Upper lobe of left lung (tissue), 6 donors: ENCODE results near the gene RAB3GAP2. TPM values are rescaled to one million over a fixed set of nuclear protein-coding genes. Genes with fewer than 3 reads are reported as not detected.
A peak's percentile ranks its signal among the peaks of the same experiment; 100 is the strongest.

Experiments
- ATAC-seq, 2 donors: fragments of 200-7000 bp; cut with Tn5 transposase; one replicate each; pipeline ENCODE4 v1.9.1; 2022; ENCODE audit warnings: mild to moderate bottlenecking in 2 of 2, moderate library complexity in 2 of 2; ENCODE audit not compliant: low FRiP score in 2 of 2
- DNase-seq, 2 donors: peaks; one replicate each; pipeline ENCODE4 v3.0.0-alpha.2; 2019 to 2020
- H3K27ac ChIP-seq, 4 donors: fragments of 200-600 bp; sonication (generic); one replicate each; pipeline ENCODE4 v1.5.1; 2016 to 2019
- H3K27me3 ChIP-seq, 4 donors: fragments of 200-600 bp; sonication (generic); one replicate each; pipeline ENCODE4 v1.5.1; 2017 to 2019
- H3K36me3 ChIP-seq, 4 donors: fragments of 200-600 bp; sonication (generic); one replicate each; pipeline ENCODE4 v1.5.1; 2016 to 2019
- H3K4me1 ChIP-seq, 4 donors: fragments of 200-600 bp; sonication (generic); one replicate each; pipeline ENCODE4 v1.5.1; 2018 to 2019
- H3K4me3 ChIP-seq, 4 donors: fragments of 200-600 bp; sonication (generic); one replicate each; pipeline ENCODE4 v1.5.1; 2017 to 2019; ENCODE audit warnings: mild to moderate bottlenecking in 2 of 4, moderate library complexity in 1 of 4
- H3K9me3 ChIP-seq, 4 donors: fragments of 200-600 bp; sonication (generic); one replicate each; pipeline ENCODE4 v1.5.1; 2018 to 2019
- EP300 ChIP-seq, 4 donors: sonication (generic); formaldehyde crosslinking; IDR thresholded peaks; one replicate each; pipeline ENCODE4 v1.5.1; 2017; ENCODE audit warnings: antibody characterized with exemption in 4 of 4, control low read depth in 2 of 4
- POLR2A ChIP-seq, 4 donors: fragments of 450-650 bp; IDR thresholded peaks; one replicate each; pipeline ENCODE4 v1.5.1; 2016 to 2017; ENCODE audit warnings: antibody characterized with exemption in 4 of 4, mild to moderate bottlenecking in 2 of 4
- POLR2AphosphoS5 ChIP-seq, 2 donors: sonication (generic); formaldehyde crosslinking; IDR thresholded peaks; one replicate each; pipeline ENCODE4 v1.5.1; 2017; ENCODE audit warnings: antibody characterized with exemption in 2 of 2
- WGBS, 2 donors: methylation state at CpG; one replicate each; pipeline ENCODE4 v1.1.5; 2017 to 2018; 5-methylcytosine and 5-hydroxymethylcytosine counted together
- total RNA-seq, 6 donors: library from RNA; depleted of rRNA in 4 of 6; stranded (reverse); fragments of >200 nt in 4 of 6; gene quantifications; one replicate each; pipeline versions ENCODE4 v1.1.0 to v1.2.1, GENCODE V29; 2016 to 2021
- TF ChIP-seq, protein P1 (sequence below), 6 experiments: fragments of 450-650 bp in 4 of 6; fragments of 200-600 bp in 2 of 6; sonication (generic) in 2 of 6; IDR thresholded peaks; one replicate each; pipeline ENCODE4 v1.5.1; 2016 to 2019; ENCODE audit warnings: antibody characterized with exemption in 6 of 6
- donor health status: DM: no; HTN: no; CAD: no; lungs with moderate emphysema.
- donor health status: DM: no; HTN: yes; CAD: no; lungs with severe emphysema.

The RAB3GAP2 gene, protein sequence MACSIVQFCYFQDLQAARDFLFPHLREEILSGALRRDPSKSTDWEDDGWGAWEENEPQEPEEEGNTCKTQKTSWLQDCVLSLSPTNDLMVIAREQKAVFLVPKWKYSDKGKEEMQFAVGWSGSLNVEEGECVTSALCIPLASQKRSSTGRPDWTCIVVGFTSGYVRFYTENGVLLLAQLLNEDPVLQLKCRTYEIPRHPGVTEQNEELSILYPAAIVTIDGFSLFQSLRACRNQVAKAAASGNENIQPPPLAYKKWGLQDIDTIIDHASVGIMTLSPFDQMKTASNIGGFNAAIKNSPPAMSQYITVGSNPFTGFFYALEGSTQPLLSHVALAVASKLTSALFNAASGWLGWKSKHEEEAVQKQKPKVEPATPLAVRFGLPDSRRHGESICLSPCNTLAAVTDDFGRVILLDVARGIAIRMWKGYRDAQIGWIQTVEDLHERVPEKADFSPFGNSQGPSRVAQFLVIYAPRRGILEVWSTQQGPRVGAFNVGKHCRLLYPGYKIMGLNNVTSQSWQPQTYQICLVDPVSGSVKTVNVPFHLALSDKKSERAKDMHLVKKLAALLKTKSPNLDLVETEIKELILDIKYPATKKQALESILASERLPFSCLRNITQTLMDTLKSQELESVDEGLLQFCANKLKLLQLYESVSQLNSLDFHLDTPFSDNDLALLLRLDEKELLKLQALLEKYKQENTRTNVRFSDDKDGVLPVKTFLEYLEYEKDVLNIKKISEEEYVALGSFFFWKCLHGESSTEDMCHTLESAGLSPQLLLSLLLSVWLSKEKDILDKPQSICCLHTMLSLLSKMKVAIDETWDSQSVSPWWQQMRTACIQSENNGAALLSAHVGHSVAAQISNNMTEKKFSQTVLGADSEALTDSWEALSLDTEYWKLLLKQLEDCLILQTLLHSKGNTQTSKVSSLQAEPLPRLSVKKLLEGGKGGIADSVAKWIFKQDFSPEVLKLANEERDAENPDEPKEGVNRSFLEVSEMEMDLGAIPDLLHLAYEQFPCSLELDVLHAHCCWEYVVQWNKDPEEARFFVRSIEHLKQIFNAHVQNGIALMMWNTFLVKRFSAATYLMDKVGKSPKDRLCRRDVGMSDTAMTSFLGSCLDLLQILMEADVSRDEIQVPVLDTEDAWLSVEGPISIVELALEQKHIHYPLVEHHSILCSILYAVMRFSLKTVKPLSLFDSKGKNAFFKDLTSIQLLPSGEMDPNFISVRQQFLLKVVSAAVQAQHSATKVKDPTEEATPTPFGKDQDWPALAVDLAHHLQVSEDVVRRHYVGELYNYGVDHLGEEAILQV (N-terminal part only)
- total RNA-seq: 10 to 100 TPM in 5 of 6 donors, 1 to 10 TPM in 1; 9.1 to 35.8 (median 27.1) TPM

DNA sequence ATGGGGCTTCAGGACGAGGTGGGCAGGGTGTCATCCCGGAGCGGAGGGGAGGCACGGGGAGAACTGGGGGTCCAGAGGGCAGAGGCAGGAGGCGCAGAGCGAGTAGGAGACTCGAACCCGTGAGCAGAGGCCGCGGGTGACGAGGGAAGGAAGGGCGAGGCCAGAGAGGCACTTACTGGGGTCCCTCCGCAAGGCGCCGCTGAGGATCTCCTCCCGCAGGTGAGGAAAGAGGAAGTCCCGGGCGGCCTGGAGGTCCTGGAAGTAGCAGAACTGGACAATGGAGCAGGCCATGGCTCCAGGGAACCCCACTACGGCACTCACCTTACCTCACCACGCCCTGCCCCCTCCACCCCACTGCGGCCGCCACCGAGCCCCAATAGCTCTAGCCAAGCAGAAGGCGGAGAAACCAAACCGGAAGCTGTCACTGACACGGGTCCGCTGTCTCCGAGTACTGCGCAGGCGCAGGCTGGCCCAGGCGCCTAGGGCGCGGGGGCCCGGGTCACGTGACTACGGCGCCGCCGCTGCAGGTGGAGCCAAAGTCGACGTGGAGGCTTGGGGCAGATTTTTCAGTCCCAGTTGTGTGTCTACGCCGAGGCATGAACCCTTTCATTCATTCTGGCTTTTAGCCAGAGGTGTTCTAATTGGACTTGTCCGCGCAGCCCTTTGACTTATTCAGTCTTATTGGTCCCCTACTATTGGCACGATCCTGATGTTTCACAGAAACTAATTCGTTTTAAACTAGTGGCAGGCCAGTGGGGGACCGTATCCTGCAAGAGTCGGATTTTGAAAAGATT is at the start of gene RAB3GAP2:
TSS of gene RAB3GAP2 (minus strand) at position 407 of the 794 bp plus-strand sequence. CDS start at position 291, 116 bp downstream.
- peak in 3 of 4 donors; percentile 61 to 81 (median 75) for TF ChIP-seq POLR2A (IDR thresholded peaks at IDR 0.05)
- peak in 1 of 4 donors; percentile 33 for TF ChIP-seq EP300 (IDR thresholded peaks at IDR 0.05)
- TF ChIP-seq, protein P1, sequence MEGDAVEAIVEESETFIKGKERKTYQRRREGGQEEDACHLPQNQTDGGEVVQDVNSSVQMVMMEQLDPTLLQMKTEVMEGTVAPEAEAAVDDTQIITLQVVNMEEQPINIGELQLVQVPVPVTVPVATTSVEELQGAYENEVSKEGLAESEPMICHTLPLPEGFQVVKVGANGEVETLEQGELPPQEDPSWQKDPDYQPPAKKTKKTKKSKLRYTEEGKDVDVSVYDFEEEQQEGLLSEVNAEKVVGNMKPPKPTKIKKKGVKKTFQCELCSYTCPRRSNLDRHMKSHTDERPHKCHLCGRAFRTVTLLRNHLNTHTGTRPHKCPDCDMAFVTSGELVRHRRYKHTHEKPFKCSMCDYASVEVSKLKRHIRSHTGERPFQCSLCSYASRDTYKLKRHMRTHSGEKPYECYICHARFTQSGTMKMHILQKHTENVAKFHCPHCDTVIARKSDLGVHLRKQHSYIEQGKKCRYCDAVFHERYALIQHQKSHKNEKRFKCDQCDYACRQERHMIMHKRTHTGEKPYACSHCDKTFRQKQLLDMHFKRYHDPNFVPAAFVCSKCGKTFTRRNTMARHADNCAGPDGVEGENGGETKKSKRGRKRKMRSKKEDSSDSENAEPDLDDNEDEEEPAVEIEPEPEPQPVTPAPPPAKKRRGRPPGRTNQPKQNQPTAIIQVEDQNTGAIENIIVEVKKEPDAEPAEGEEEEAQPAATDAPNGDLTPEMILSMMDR (IDR thresholded peaks at IDR 0.05): peak in 1 of 6 experiments; percentile 18
- peak; percentile 79 to 87 for TF ChIP-seq POLR2AphosphoS5 (IDR thresholded peaks at IDR 0.05)
- peak; percentile 97 to 99 for ATAC-seq
- H3K36me3 ChIP-seq: peaks cover 0 to 6% (median 4%) of the 10 kb centered on the region in 4 donors
- peak; percentile 97 to 99 for DNase-seq
- no peaks in the 10 kb centered on the region for H3K27me3 ChIP-seq
- no peaks in the 10 kb centered on the region for H3K9me3 ChIP-seq
- WGBS, 2 donors: 0 to 1% methylated on average over 31 to 37 of the region's 49 CpGs
- H3K27ac ChIP-seq: peak within 1 kb of the TSS; percentile 88 to 94 (median 93)
- peaks cover 25 to 35% (median 28%) of the 10 kb centered on the region in 4 donors for H3K4me1 ChIP-seq
- peak within 1 kb of the TSS; percentile 61 to 95 (median 88) for H3K4me3 ChIP-seq

DNA sequence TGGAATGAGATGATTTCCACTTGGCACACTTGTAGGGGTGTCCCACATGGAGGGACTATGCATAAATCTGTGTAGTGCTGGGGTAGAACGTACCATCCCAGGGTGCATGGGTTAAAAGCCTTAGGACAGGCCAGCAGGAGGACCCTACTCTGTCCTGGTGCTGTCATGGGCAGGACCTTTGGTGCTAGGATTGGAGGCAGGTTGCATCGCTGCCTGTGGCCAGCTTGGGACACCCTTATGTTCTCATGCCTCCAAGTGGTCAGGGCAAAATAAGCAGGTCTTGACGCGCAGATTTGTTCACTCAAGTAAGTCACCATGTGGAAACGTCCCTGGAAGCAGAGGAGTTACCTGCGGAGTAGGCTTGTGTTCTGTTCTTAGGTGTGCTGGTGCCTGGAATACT is 49.5 kb upstream of the RAB3GAP2 start:
- DNase-seq: no peak
- TF ChIP-seq, protein P1 (IDR thresholded peaks at IDR 0.05): no peak
- TF ChIP-seq EP300 (IDR thresholded peaks at IDR 0.05): no peak
- TF ChIP-seq POLR2A (IDR thresholded peaks at IDR 0.05): no peak
- no peak for TF ChIP-seq POLR2AphosphoS5 (IDR thresholded peaks at IDR 0.05)
- WGBS, 2 donors: 78 to 88% methylated on average over 6 of the region's 6 CpGs
- Histone ChIP-seq H3K4me3 (no peak overlapping the region), H3K27ac (no peak overlapping the region), H3K27me3 (no peaks in the 10 kb centered on the region), H3K4me1 (no peaks in the 10 kb centered on the region), H3K36me3 (no peaks in the 10 kb centered on the region), H3K9me3 (no peaks in the 10 kb centered on the region)
- ATAC-seq: no peak

DNA sequence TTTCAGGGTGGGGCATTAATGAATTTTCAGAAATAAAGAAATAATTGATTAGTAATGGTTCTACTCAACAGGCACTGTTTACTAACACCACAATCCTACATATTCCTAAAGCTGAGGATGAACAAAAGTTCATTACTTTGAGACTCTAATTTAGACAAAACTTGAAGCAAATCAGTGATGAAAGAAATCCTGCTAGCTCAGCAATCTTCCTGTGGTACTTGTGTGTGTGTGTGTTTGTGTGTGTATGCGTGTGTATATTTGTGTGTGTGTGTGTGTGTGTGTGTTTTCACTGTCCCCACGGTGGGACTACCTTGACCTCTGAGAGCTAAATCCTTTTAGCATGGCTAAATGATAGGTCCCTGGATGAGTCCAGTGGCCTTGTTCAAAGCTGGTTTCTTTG is 48.5 kb upstream of the RAB3GAP2 start:
- Histone ChIP-seq H3K4me1 (no peaks in the 10 kb centered on the region), H3K4me3 (no peak overlapping the region), H3K9me3 (no peaks in the 10 kb centered on the region), H3K36me3 (no peaks in the 10 kb centered on the region), H3K27ac (no peak overlapping the region), H3K27me3 (no peaks in the 10 kb centered on the region)
- ATAC-seq (no peak), DNase-seq (no peak)
- WGBS, 2 donors: 81 to 94% methylated on average over 2 of the region's 2 CpGs
- TF ChIP-seq EP300 (IDR thresholded peaks at IDR 0.05) (no peak), POLR2AphosphoS5 (IDR thresholded peaks at IDR 0.05) (no peak), POLR2A (IDR thresholded peaks at IDR 0.05) (no peak)
- TF ChIP-seq, protein P1 (IDR thresholded peaks at IDR 0.05): no peak

DNA sequence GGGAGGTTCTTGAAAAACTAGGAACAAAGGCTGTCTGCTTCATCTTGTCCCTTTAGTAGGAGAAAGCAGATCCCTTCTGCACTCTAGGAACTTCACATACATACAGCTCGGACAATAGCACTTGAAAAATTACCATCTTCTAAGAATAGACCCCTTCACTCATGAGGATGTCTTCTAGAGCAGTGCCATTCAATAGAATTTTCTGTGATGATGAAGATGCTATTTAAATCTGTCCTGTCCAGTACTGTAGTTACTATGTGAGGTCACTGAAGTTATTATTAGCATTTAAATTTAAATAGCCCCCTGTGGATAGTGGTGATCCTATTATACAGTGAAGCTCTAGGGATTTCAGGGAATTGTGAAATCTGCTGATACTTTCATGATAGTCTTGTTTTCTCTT is 46.4 kb upstream of the RAB3GAP2 start:
- Histone ChIP-seq H3K4me3 (no peak overlapping the region), H3K9me3 (no peaks in the 10 kb centered on the region), H3K27ac (no peak overlapping the region), H3K4me1 (no peaks in the 10 kb centered on the region), H3K27me3 (no peaks in the 10 kb centered on the region), H3K36me3 (no peaks in the 10 kb centered on the region)
- TF ChIP-seq, protein P1 (IDR thresholded peaks at IDR 0.05): no peak
- no peak for TF ChIP-seq POLR2A (IDR thresholded peaks at IDR 0.05)
- TF ChIP-seq EP300 (IDR thresholded peaks at IDR 0.05): no peak
- TF ChIP-seq POLR2AphosphoS5 (IDR thresholded peaks at IDR 0.05): no peak
- no peak for DNase-seq
- whole genome bisulfite sequencing, 2 donors: 85 to 91% methylated on average over 1 of the region's 1 CpG
- ATAC-seq: no peak
